Neural cell (in vitro differentiated cells): ENCODE results near the gene ITPR2. TPM values are rescaled to one million over a fixed set of nuclear protein-coding genes. Genes with fewer than 3 reads are reported as not detected.

Experiments used
- H2AFZ ChIP-seq: fragments of 200-600, 300-800 bp; sonication (generic), shearing (Covaris generic); 2 replicates; pipeline ENCODE4 v1.6.0; 2014; ENCODE audit warnings: low read depth, mild to moderate bottlenecking, antibody characterized with exemption, low read length, moderate library complexity
- H3F3A ChIP-seq: fragments of 200-600 bp; shearing (Covaris generic); 2 replicates; pipeline ENCODE4 v1.6.1; 2016; ENCODE audit warnings: mild to moderate bottlenecking, moderate library complexity, mixed read lengths, antibody characterized with exemption, low read length; ENCODE audit not compliant: insufficient read depth, poor library complexity, severe bottlenecking
- H3K27ac ChIP-seq: fragments of 200-600, 300-800 bp; sonication (generic), shearing (Covaris generic); 2 replicates; pipeline ENCODE4 v1.5.1; 2014; ENCODE audit warnings: mild to moderate bottlenecking, low read length, moderate library complexity
- H3K27me3 ChIP-seq: fragments of 300-800, 200-600 bp; sonication (generic), shearing (Covaris generic); 2 replicates; pipeline ENCODE4 v1.6.0; 2014; ENCODE audit warnings: mild to moderate bottlenecking, low read depth, low read length, moderate library complexity; ENCODE audit not compliant: insufficient read depth
- H3K36me3 ChIP-seq: fragments of 300-800, 200-600 bp; sonication (generic), shearing (Covaris generic); 2 replicates; pipeline ENCODE4 v1.5.1; 2014; ENCODE audit warnings: mild to moderate bottlenecking, antibody characterized with exemption, low read length, moderate library complexity; ENCODE audit not compliant: insufficient read depth
- H3K4me2 ChIP-seq: fragments of 300-800, 200-600 bp; sonication (generic), shearing (Covaris generic); 2 replicates; pipeline ENCODE4 v1.6.0; 2014; ENCODE audit warnings: mild to moderate bottlenecking, low read length
- H3K4me3 ChIP-seq: fragments of 300-800, 200-600 bp; sonication (generic), shearing (Covaris generic); 2 replicates; pipeline ENCODE4 v1.5.1; 2014; ENCODE audit warnings: mild to moderate bottlenecking, low read length, moderate library complexity
- H3K79me2 ChIP-seq: fragments of 200-600 bp; shearing (Covaris generic); replicated peaks from 2 replicates; pipeline ENCODE4 v1.6.0; 2014; ENCODE audit warnings: mild to moderate bottlenecking, low read length, moderate library complexity; ENCODE audit not compliant: insufficient read depth
- H3K9ac ChIP-seq: fragments of 300-800, 200-600 bp; sonication (generic), shearing (Covaris generic); 2 replicates; pipeline ENCODE4 v1.6.1; 2016; ENCODE audit warnings: mild to moderate bottlenecking, low read length, mixed read lengths
- H3K9me2 ChIP-seq: fragments of 200-600 bp; shearing (Covaris generic); 2 replicates; pipeline ENCODE4 v1.6.1; 2016; ENCODE audit warnings: mild to moderate bottlenecking, low read length, mixed read lengths; ENCODE audit not compliant: insufficient read depth
- H3K9me3 ChIP-seq: fragments of 200-600, 300-800 bp; sonication (generic), shearing (Covaris generic); 2 replicates; pipeline ENCODE4 v1.6.1; 2016; ENCODE audit warnings: mild to moderate bottlenecking, mixed run types, low read length, moderate library complexity, mixed read lengths
- H4K20me1 ChIP-seq: fragments of 200-600 bp; shearing (Covaris generic); 2 replicates; pipeline ENCODE4 v1.6.1; 2016; ENCODE audit warnings: mild to moderate bottlenecking, mixed run types; ENCODE audit not compliant: insufficient read depth
- EP300 ChIP-seq: fragments of 450-650 bp; conservative IDR thresholded peaks from 2 replicates; pipeline ENCODE4 v1.6.1; 2014; ENCODE audit warnings: antibody characterized with exemption, mild to moderate bottlenecking, moderate library complexity; ENCODE audit not compliant: poor library complexity, severe bottlenecking
- EZH2 ChIP-seq: fragments of 200-600, 300-800 bp; shearing (Covaris generic), sonication (generic); IDR thresholded peaks from 2 replicates; pipeline ENCODE4 v1.6.1; 2014; ENCODE audit warnings: antibody characterized with exemption, low read length, borderline replicate concordance, mild to moderate bottlenecking; ENCODE audit not compliant: insufficient read depth, poor library complexity, severe bottlenecking
- MXI1 ChIP-seq: fragments of 450-650 bp; conservative IDR thresholded peaks from 2 replicates; pipeline ENCODE4 v1.6.1; 2014; ENCODE audit warnings: antibody characterized with exemption, mild to moderate bottlenecking; ENCODE audit not compliant: poor library complexity, severe bottlenecking
- POLR2AphosphoS5 ChIP-seq: IDR thresholded peaks from 2 replicates; pipeline ENCODE4 v1.6.1; 2012
- RAD21 ChIP-seq: fragments of 450-650 bp; conservative IDR thresholded peaks from 2 replicates; pipeline ENCODE4 v1.6.1; 2014; ENCODE audit warnings: antibody characterized with exemption, mild to moderate bottlenecking, moderate library complexity
- SMC3 ChIP-seq: fragments of 450-650 bp; conservative IDR thresholded peaks from 2 replicates; pipeline ENCODE4 v1.6.1; 2014; ENCODE audit warnings: antibody characterized with exemption, mild to moderate bottlenecking, moderate library complexity; ENCODE audit not compliant: poor library complexity
- TAF1 ChIP-seq: IDR thresholded peaks from 2 replicates; pipeline ENCODE4 v1.6.1; 2012; ENCODE audit warnings: low read depth
- polyA plus RNA-seq: library from polyadenylated mRNA; depleted of rRNA; stranded (reverse); fragments of >200 nt; gene quantifications from 2 replicates; pipeline ENCODE4 v1.2.3, GENCODE V29; 2014
- TF ChIP-seq, protein P1 (sequence below): IDR thresholded peaks from 2 replicates; pipeline ENCODE4 v1.6.1; 2012; ENCODE audit warnings: borderline replicate concordance
- TF ChIP-seq, protein P2 (sequence below): fragments of 450-650 bp; IDR thresholded peaks from 2 replicates; pipeline ENCODE4 v1.5.1; 2014; ENCODE audit warnings: antibody characterized with exemption, mild to moderate bottlenecking, moderate library complexity; ENCODE audit not compliant: poor library complexity, severe bottlenecking

ITPR2 gene
- polyA plus RNA-seq, 1 donor from 2014 or later = 2.0 TPM

DNA sequence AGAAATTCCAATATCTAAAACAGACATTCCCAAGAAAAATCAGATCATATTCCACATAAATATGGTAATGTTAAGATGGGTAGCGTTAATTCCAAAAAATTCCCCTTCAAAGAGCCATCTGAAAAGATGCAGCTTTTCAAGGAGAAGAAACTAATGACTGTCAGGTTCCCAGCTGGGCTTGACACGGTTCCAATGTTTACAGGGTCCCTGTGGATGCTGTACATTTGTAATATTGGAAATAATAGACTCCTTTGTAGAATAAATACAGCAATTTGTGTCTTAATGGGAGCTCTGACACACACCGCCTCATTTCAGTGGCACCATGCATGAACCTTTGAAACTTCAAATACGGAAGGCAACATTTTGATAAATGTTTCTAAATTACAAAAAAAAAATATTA, 140.6 kb downstream of the ITPR2 start:
- Histone ChIP-seq H4K20me1 (no peaks in the 10 kb centered on the region), H3K36me3 (no peaks in the 10 kb centered on the region), H2AFZ (no peak overlapping the region), H3K79me2 (no peaks in the 10 kb centered on the region), H3K9me2 (no peaks in the 10 kb centered on the region), H3K4me2 (no peak overlapping the region), H3K9me3 (no peaks in the 10 kb centered on the region), H3K27me3 (no peaks in the 10 kb centered on the region), H3K27ac (no peak overlapping the region), H3F3A (no peaks in the 10 kb centered on the region), H3K9ac (no peak overlapping the region), H3K4me3 (no peak overlapping the region)
- no peak for TF ChIP-seq EZH2
- TF ChIP-seq TAF1 = no peak
- peak; percentile 70 for TF ChIP-seq POLR2AphosphoS5
- no peak for TF ChIP-seq SMC3
- TF ChIP-seq, protein P1, sequence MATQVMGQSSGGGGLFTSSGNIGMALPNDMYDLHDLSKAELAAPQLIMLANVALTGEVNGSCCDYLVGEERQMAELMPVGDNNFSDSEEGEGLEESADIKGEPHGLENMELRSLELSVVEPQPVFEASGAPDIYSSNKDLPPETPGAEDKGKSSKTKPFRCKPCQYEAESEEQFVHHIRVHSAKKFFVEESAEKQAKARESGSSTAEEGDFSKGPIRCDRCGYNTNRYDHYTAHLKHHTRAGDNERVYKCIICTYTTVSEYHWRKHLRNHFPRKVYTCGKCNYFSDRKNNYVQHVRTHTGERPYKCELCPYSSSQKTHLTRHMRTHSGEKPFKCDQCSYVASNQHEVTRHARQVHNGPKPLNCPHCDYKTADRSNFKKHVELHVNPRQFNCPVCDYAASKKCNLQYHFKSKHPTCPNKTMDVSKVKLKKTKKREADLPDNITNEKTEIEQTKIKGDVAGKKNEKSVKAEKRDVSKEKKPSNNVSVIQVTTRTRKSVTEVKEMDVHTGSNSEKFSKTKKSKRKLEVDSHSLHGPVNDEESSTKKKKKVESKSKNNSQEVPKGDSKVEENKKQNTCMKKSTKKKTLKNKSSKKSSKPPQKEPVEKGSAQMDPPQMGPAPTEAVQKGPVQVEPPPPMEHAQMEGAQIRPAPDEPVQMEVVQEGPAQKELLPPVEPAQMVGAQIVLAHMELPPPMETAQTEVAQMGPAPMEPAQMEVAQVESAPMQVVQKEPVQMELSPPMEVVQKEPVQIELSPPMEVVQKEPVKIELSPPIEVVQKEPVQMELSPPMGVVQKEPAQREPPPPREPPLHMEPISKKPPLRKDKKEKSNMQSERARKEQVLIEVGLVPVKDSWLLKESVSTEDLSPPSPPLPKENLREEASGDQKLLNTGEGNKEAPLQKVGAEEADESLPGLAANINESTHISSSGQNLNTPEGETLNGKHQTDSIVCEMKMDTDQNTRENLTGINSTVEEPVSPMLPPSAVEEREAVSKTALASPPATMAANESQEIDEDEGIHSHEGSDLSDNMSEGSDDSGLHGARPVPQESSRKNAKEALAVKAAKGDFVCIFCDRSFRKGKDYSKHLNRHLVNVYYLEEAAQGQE = no peak
- TF ChIP-seq EP300 = peak; percentile 11
- TF ChIP-seq MXI1 = no peak
- TF ChIP-seq, protein P2, sequence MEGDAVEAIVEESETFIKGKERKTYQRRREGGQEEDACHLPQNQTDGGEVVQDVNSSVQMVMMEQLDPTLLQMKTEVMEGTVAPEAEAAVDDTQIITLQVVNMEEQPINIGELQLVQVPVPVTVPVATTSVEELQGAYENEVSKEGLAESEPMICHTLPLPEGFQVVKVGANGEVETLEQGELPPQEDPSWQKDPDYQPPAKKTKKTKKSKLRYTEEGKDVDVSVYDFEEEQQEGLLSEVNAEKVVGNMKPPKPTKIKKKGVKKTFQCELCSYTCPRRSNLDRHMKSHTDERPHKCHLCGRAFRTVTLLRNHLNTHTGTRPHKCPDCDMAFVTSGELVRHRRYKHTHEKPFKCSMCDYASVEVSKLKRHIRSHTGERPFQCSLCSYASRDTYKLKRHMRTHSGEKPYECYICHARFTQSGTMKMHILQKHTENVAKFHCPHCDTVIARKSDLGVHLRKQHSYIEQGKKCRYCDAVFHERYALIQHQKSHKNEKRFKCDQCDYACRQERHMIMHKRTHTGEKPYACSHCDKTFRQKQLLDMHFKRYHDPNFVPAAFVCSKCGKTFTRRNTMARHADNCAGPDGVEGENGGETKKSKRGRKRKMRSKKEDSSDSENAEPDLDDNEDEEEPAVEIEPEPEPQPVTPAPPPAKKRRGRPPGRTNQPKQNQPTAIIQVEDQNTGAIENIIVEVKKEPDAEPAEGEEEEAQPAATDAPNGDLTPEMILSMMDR = no peak
- no peak for TF ChIP-seq RAD21

DNA sequence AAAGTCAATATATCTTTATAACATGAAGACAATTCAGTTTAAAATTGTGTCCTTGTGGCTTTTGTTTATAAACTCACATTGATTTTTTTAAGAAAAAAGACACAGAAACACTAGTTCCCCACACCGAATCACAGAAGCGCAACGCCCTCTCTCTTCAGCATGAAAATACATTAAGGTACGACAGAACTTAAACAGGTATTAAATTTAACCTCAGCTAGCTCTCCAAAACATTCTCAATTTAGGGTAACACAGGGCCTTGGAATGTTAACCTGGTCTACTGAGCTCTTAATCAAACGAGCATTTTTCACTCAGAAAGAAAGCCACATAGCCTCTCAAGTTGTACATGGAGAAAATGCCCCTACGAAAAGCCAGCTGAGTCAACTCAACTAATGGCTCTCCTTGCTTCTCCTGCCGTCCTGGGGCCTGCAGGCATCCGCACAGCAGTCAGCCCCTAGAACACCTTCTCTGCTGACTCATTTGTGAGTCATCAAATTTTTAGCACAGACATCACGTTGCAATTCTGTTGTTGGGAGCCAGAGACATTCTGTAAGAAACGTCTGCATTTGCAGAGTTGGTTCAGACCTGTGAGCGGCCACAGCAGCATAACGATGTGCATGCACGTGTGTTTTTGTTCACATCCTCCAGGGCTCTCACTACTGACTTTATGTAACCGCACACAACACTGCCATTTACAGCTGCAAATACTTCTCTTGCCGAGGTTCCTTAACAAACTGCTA, 141.6 kb downstream of the ITPR2 start:
- TF ChIP-seq EP300 = no peak
- TF ChIP-seq RAD21 = no peak
- TF ChIP-seq, protein P1 = no peak
- TF ChIP-seq MXI1 = no peak
- TF ChIP-seq TAF1 = no peak
- TF ChIP-seq, protein P2 = no peak
- TF ChIP-seq POLR2AphosphoS5 = no peak
- no peak for TF ChIP-seq EZH2
- TF ChIP-seq SMC3 = no peak

More for the DNA sequence above, 141.6 kb downstream of the ITPR2 start:
- Histone ChIP-seq H3K27me3 (no peaks in the 10 kb centered on the region), H4K20me1 (no peaks in the 10 kb centered on the region), H3K9ac (no peak overlapping the region), H3K4me2 (no peak overlapping the region), H3K79me2 (no peaks in the 10 kb centered on the region), H3K9me2 (no peaks in the 10 kb centered on the region), H2AFZ (no peak overlapping the region), H3F3A (no peaks in the 10 kb centered on the region), H3K27ac (no peak overlapping the region), H3K9me3 (no peaks in the 10 kb centered on the region), H3K36me3 (no peaks in the 10 kb centered on the region), H3K4me3 (no peak overlapping the region)
